ENCODE measurements around the gene HEMGN.

HEMGN gene

DNA sequence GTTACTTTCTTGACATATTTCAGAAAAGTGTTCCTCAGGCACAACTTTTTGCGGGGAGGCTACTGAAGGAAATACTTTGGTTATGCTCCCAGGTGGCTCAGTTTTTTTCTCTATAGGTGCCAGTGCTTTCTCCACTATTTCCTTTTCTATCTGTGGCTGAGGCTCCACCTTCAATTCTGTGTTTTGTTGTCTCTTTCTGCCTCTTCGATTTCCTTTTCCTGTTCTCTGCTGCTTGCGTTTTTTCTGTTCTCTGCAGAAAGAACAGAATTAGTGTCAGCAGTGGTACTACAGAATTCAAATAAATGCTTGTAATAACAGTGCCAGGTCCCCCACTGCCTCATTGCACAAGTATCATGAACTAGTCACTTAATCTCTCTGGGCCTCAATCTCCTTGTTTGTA is 7.0 kb downstream of the HEMGN start:
- no peak for DNase-seq (ENCODE audit: low spot score)

DNA sequence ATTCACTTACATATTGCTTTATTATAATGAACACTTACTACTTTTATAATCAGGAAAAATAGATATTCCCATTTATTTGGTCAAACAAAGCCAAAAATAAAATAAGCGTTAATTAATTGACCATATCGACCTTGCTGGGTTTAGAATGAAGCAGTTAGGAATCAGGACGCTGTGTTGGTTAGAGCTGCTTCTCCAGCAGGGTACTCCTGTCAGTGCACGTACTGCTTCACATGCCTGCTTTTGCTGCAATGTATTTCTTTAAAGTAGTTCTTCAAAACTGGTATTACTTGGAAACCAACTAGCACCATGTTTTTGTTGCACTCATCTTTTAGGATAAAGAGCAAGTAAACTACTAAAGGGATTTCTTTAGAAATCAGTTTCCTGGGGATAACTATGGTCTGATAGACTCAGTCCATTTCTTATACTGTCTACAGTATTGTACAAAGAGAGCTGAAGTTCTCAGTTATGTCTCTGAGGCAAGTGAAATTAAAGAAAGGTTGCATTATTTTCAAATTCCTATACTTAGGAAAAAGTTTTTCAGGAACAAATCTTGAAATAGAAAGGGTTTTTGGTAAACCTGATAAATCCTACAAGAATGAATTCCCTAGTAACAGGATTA is 8.9 kb downstream of the HEMGN start:
- peak; percentile 26 for DNase-seq (ENCODE audit: low spot score)

DNA sequence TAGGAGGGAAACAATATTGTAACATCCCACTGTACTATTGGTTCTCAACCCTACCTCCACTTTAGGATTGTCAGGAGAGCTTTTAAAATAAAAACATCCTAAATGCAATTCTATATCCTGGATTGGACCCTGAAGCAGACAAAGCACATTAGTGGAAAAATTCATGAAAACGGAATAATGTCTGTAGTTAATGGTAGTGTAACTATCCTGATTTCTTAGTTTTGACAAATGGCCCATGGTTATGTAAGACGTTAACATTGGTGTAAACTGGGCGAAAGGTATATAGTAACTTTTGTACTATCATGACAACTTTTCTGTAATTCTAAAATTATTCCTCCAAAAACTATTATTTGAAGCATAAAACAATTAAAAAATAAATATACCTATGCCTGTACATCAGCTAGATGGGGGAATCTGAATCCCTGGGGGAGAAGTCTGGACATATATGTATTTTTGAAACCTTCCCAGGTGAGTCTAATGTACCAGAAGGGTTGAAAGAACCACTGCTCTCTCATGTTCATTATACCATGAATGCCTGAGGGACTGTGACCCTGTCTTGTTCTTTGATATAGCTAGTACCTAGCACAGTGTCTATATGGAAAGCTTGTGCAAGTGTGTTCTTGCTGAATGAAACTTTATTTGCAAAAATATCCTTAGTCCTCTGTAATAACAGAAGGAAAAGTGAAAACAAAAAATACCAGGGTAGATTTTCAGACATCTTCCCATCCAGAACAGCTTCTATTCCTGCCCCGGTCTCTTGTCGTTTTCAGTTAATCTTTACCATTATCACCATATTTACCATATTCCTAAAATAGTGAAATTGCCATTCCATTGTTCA is 12.3 kb downstream of the HEMGN start:
- DNase-seq (ENCODE audit: low spot score), result peak; percentile 15

DNA sequence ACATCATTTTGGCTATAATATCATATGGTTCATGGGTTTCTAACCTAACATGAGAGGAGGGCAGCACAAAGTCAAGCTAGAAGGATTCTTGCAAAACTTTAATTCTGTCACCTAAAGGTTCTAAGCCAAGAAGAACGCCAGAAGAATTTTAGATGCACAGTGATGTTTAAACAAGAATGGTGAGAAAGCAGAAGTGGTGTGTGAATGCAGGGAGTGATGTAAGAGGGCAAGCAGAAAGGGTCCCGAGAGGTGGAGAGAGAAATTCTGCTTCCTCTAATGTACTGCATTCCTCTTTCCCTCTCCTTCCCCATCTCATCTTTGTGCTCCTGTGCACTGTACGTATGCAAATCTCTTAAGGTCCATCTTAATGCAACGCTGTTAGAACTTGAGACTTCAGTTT is 13.6 kb downstream of the HEMGN start:
- peak; percentile 30 for DNase-seq (ENCODE audit: low spot score)

DNA sequence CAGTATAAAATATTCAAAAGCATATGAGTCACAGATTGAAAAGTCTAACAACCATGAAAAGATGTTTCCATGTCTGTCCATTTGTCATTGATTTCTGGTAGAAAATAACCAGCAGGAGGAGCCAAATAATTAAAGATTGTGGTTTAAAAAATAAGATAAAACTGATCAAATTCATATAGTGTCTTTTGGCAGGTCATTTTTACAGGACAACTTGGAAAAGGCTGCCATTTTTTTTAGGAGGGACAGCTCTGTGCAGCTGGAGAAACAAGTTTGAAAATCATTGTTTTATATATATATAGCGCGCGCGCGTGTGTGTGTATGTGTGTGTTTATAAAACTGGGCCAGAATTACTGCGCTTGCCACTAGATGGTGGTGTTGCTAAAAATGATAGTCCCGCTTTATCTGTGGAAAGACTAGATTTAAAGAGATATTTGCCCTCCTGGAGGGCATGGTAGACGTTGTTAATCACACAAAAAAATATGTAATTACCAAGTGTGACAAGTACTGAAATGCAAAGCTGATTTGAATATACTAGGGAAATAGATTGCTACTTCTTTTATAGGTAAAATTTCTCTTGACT is 14.4 kb downstream of the HEMGN start:
- peak; percentile 87 for DNase-seq (ENCODE audit: low spot score)

DNA sequence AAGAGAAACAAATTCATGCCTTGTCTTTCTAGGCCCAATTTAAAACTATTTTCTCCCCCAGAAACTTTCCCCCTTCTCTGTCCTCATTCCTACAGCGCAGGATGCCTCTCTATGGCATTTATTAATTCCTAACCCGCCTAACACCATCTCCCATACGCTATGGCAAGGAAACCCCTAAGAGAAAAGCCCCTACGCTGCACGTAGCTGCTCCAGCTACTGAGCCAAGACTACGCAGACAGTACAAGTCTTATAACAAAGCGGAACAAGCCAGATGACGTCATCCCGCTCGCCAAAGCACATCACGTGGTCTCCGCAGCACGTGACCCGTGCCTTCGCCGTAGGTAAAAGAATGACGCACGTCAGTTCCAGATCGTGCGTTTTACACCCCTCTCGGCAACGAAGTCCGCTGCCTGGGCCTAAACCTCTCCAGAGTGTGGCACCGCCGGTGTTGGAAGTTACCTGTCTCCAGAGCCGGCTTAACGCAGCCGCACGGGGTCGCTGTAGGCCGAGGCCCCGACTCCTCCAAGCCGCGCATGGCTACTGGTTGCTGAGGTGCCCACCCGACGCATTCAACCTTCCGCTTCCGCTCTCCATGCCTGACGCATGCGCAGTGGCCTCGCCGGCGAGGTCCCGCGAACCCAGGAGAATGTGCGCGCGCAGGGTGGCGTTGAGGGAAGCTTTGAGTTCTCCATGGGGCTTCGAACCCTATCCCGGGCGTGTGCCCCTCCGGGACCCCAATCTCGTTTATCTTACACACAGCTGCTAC is 15.8 kb downstream of the HEMGN start, which contains the start of gene TRMO:
Gene TRMO, minus strand, starts transcription at position 542 of the 766 bp plus-strand sequence. Its CDS starts 7 bp downstream, at position 535.
- DNase-seq (ENCODE audit: low spot score), result peak; percentile 98

DNA sequence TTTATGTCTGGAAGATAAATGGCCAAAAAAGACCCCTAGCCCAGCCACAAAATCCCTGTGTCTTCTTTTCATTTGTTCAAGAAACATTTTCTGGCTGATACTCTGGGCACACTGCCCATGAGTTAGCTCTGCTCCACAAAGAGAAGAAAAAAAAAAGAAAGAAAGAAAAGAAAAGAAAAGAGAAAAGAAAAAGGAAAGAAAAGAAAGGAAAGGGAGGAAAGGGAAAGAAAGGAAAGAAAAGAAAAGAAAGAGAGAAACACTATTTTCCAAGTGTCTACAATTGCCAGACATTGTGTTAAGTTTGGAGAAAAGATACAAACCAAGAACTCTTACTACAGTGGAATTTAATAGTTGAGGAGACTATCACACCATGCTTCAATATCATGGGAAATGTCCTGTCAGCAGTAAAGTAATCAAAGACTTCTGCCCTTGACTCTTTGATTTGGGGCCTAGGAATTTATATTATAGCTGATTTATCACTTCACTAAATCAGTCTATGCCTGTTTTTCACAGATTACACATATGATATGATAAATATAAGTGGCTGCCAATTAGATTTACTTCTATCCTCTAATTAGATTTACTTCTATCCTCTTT is 18.7 kb downstream of the HEMGN start:
- DNase-seq (ENCODE audit: low spot score), result no peak

DNA sequence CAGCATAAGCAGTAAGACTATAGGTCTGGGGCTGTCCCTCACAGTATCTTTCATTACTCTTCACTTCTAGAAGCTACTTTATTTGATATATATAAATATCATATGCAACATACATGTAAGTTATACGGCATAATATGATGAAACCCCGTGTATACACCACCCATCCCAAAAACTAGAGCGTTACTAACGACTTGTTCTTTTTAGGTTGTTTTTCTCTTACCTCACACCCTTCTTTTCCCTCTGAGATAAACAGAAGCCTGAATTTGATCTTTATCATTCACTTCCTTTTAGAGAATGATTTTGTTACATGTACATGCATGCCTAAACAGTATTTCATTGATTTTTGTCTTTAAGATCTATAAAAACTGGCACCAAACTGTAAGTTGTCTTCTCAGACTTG is 19.4 kb downstream of the HEMGN start:
- DNase-seq (ENCODE audit: low spot score), result no peak

DNA sequence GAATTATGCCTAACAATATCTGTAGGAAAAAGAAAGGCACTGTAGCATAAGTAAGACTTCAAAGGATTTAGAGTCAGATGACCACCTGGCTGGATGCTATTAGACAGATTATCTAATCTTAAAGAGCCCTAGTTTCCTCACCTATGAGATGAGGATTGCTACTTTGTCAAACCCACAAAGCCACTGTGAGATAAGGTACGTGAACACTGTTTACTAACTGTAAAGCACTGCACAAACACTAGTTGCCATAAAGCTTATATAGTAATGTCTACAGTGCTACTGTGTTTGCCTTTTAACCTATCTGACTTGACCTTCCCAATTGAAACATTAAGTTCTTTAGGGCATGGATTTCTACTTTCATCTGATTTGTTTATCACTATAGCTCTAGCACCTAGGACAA is 26.0 kb downstream of the HEMGN start:
- DNase-seq (ENCODE audit: low spot score), result no peak

DNA sequence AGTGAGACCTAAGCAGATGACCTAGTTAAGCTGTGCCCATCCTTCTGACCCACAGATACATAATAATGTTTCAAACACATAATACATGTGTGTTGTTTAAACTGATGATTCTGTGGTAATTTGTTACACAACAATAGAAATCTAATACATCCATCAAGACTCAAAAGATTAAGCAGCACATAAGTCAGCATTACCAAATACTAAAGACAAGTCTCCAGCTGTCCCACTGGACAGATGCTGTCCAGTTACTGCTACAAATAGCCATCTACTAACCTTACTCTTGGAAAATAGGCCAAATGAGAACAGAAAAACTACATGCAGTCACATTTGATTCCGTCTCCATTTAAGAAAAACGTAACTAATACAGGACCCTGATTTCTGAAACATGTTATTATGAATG is 26.4 kb downstream of the HEMGN start:
- no peak for DNase-seq (ENCODE audit: low spot score)

DNA sequence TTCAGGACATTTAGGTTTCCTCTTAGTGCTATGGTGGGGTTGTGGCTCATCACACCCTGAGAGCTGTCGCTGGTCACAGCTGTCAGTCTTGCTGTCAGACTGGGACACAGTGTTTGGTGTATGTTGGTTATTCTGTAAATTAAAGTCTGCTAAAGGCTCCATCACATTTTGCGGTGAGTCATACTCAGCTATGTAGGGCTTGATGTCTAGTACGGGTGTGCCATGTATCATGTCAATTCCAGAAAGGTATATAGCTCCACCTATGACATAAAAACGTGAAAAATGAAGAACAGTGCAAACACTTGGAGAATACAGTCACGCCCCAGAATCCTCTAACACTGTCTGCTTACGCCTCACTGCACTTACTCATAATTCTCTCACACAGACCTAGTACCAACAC is 27.6 kb downstream of the HEMGN start:
- DNase-seq (ENCODE audit: low spot score), result no peak

DNA sequence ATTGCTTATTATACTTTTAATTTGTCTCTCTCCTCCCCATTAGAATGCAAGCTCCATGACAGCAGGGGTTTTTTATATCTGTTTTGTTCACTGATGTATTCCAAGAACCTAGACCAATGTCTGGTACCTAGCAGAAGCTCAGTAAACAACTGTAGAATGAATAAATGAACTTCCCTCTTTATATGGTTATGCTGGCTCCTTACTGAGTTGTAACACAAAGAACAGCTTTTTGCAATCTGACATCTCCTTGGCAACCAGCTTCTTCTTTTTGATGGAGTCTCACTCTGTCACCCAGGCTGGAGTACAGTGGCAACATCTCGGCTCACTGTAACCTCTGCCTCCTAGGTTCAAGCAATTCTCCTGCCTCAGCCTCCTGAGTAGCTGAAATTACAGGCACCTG is 29.3 kb downstream of the HEMGN start:
- DNase-seq (ENCODE audit: low spot score), result no peak

DNA sequence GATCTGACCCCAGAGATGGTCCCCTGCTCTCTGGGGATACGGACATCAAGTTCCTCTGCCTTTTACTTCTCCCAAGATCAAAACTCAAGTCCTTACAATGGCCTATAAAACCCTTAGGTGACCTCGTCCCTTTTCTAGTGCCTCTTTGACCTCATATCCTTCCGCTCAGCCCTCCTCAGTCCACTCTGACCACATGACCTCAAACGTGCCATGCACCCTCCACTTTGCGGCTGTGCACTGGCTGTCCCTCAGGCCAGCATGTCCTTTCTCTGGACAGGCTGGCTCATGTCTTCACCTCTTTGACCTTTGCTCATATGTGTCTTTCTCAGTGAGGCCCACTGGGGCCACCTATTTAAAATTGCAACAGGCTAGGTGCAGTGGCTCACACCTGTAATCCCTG is 30.3 kb downstream of the HEMGN start:
- DNase-seq (ENCODE audit: low spot score), result no peak

DNA sequence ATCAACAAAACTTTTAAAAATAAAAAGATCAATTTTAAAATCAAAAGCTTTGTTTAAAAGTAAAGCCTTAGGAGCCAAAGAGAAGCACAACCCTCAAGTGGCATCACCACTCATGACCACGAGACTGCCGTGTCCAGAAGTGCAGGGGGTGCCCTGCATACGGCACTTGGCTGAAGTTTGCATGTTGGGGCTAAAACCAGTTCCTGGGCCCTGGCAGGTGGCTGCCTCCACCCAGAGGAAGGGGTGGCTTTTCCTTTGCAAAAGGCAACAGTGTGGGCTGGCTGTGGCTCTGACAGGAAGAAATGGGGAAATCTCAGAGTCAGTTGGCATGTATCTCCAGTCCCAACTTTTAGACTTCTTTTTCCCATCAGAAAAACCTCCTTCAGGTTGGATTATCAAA is 30.9 kb downstream of the HEMGN start:
- no peak for DNase-seq (ENCODE audit: low spot score)

DNA sequence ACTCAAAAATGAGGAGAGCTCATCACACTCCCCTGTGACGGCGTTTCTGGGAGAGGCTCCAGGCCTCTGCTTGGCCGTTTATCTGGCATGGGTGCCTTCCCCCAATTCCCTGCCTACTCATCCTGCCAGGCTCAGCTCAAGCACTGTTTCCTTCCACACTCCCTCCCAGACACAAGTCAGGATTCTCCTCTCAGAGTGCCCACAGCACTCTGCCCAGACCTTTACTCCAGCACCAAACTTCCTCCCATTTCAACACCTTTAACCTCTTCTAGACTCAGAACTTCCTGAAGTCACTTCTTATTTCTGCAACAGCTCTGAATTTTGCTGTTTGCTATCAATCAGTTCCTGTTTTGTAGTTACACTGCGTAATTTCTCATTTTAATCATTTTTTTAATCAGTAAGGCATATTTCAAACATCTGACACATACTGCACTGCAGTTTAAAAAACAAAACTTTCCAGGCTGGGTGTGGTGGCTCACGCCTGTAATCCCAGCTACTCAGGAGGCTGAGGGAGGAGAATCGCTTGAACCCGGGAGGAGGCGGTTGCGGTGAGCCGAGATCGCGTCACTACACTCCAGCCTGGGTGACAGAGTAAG is 31.6 kb downstream of the HEMGN start:
- no peak for DNase-seq (ENCODE audit: low spot score)

DNA sequence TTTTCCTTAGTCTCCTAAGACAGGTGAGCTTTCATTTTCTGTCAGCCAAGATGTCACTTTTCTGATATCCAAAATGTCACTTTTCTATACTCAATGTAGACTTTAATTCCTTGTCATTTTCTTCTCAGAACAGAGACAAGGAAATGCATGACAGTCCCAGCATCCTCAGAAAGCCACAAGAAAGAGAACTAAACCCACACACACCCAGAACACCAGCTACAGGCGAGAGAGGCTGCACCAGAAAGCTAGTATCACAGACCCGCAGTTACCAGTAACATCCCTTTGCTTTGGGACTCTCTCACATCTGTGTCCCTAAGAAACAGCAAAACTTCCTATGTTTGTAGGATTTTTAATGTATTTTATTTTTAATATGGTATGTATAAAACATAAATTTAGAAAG is 32.7 kb downstream of the HEMGN start:
- DNase-seq (ENCODE audit: low spot score), result no peak

DNA sequence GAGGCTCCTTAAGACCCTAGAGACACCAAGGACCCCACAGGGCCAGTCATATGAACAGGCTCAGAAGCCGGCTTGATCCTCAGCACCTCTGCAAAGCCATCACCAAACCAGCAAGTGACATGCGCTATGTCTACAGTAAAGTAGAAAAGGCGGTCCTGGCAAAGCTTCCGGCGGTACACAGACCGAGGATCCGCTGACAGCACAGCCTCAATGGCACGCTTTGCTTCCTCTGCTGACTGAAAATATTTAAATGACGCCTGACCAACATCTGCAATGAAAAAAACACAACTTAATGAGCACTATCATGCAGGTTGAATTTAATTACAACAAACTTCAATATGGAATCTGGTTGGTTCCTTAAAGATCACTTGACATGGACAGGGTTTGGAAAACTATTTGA is 33.2 kb downstream of the HEMGN start:
- no peak for DNase-seq (ENCODE audit: low spot score)

DNA sequence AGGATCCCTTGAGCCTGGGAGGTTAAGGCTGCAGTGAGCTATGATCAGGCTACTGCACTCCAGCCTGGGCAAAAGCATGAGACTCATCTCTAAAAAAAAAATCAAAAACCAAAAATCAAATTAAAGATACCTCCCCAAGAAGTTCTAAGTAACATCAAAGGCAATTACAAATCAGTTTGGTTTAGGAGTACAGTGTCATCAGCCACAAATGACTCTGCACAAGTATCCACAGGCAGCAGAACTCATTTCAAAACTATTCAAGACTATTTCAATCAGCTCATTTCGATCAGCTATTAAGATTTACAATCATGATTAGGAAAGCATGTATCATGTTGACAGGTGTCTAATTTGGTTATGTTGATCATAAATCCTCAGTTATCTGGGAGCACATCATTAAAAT is 34.8 kb downstream of the HEMGN start:
- DNase-seq (ENCODE audit: low spot score), result no peak

DNA sequence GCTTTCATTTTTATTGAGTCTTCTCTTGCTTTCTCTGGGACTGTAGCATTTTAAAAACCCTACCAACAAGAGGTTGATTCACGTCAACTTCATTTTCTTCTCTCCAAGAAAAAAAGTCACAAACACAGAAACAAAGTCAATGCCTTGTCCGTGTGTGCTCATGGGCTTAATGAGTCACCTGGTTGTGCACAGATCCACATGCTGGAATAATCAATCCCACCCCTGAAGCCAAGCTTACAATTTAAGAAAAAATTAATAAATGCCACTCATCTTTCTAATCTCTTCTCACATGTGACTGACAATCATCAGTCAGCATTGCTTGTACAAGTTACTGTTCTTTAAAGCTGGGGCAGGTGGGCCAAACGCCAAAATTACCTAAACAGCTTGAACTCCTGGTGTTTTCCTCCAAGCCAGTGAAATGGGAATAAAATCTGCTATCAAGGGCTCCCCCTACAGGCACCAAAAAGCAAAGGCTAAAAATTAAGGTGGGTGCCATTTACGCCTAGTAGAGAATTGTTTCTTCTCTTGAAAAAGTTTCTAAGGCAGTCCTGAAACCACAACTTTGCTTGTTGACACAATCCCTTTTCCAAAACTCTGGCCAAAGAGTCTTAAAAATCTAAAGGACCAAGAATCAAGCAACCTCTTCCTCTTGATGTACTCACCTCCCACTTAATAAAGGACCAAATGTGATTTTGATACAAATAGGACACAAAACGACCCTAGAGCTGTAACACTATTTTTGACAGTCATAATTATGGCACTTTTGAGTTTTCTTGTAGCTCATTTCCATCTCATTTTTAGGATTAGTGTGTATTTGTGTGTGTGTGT is 37.0 kb downstream of the HEMGN start:
- DNase-seq (ENCODE audit: low spot score), result peak; percentile 57

DNA sequence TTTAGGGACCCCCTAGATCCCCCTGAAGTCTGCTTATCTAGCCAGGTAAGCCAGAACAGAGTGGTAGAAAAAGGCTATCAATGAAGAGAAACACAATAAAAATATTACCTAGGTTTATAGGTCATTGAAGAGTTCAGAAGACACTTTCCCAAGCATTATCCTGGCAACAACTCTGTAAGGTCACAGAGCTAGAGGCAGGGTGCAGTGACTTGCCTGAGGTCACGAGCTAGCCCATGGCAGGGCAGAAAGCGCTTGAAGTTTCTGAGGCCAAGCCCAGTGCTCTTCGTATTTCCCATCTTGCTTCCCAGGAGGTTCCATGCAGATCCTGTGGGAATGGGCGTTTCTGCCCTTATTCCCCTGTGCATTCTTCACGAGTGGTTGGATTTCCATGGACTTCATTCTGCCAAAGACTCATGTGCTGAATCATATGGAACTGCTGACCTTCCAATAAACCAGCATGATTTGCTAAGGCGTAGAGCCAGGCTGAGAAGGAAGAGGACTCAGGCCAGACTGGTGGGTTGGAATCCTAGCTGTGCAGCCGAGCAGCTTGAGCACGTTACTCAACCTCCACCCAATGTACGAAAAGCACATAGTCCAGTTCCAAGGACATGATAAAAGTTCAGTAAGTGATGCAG is 37.8 kb downstream of the HEMGN start:
- DNase-seq (ENCODE audit: low spot score), result no peak
